HG02840 (cell line): Measurements from ENCODE around the gene HOXA2.

Experiments used
- ATAC-seq: cut with Tn5 transposase; IDR thresholded peaks from one replicate; pipeline ENCODE4 v1.9.1; 2021; ENCODE audit warnings: mild to moderate bottlenecking, moderate library complexity, moderate number of reproducible peaks; ENCODE audit not compliant: unreplicated experiment, low FRiP score

HOXA2 gene

DNA sequence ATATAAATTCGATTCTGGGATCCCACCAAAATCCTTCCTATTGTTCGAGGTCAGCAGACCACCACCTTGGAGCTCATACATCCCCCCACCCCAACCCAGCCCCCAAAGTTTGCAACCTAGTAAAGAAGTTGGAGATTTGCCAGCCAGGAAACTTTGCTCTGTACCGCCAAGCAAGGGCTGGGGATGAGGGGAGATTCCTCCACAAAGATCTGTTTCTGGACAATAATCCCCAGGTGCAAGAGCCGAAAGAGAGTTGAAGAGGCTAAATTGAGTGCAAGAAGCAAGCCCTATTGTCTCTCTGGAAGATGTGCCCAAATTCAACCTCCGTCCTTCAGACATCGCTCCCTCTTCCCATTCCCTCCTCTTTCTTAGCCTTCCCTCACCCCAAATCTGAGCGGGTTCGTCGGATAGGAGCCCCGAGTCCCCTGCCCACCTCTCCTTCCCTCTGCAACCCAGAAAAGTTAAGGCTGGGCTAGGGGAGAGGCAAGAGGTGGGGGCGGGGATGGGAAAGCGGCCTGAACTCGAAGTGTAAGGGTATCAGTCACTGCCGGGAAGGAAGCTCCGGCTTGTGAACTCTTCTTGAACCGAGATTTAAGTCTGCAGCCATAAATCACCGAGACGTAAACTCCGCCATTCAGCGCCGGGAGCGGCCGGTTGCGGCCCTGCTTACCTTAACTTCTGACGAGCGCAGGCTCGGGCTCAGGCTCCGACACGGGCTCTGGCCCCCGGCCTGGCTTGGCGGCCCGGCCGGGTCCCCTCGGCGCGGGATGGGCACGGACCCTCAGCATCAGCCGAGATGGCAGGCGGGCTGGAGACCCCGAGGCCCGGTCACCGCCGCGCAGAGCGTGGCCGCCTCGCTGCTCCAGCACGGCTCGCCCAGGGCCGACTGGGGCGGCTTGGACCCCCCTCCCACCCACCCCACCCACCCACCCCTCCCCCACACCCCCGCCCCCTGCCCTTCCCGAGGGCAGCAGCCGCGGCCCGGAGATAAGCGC, 10.8 kb upstream of the HOXA2 start:
- no peak for ATAC-seq

DNA sequence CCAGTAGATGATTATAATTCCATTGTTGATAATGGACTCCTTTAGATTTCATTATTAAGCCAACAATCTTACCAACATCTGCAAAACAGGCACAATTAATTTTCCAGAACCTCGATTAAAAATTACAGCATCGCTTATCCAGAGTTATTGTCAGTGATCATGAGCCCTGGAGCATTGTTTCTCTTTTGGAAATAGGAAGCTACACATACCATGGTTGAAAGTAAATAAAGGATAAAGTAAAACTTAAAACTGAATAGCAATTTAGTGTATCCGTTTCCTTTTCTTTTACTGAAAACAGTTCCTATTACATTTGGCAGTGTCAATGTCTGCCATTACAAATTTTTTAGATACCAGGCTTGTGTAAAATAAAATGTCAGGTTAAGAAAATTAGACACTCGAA, 9.9 kb upstream of the HOXA2 start:
- no peak for ATAC-seq

DNA sequence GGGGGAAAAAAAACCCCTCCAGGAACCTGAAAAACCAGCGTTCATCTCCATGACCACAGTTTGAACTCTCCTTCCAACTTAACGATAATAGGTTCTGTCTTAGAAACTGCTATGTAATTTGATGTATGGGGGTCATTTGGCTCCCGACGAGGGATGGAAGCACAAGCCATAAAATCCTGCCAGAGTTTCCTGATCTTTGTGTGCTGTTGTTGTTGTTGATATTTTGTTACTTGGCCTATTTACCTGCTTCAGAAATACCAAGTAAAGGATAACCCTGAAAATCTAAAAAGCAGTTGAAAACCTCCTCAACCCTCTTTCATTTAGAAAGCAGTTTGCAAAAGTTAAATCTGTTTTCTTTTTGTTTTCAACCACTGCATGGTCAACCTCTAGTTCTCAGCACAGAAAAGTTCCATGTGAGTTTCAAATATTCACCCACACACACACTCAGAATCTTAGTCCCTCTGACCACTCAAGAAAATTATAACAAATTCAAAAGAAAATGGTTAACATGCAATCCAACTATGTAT, 9.3 kb upstream of the HOXA2 start:
- ATAC-seq, result no peak

DNA sequence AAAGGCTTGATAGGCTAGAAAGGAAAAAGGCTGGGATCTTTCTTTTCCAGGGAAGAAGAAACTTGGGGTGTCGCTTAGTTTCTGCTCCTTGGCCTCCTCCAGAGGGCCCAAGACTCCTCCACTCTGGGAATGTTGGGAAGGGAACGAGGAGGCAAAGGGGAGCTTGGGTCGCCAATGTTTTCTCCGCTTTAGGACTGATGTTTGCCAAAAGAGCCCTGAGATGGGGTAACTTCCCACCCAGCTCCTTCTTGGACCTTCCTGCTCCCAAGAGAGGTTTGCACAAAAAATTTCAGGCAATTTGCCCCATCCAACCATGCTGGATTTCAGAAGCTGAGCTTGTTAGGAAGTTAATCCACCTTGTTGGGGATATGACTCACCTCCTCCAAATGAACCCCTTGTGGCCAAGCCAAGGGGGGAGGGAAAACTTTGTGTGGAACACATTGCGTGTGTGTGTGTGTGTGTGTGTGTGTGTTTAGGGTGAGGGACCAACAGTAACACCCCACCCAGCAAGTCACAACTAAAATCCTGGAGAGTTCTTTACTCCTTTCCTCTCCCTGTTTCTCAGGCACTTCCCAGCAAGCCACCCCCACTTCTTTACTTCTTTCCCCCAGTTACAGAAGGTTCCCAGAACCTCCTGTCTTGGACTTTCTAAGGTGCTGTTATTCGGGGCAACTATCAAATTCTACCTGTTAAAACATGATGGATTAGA, 8.7 kb upstream of the HOXA2 start:
- no peak for ATAC-seq

DNA sequence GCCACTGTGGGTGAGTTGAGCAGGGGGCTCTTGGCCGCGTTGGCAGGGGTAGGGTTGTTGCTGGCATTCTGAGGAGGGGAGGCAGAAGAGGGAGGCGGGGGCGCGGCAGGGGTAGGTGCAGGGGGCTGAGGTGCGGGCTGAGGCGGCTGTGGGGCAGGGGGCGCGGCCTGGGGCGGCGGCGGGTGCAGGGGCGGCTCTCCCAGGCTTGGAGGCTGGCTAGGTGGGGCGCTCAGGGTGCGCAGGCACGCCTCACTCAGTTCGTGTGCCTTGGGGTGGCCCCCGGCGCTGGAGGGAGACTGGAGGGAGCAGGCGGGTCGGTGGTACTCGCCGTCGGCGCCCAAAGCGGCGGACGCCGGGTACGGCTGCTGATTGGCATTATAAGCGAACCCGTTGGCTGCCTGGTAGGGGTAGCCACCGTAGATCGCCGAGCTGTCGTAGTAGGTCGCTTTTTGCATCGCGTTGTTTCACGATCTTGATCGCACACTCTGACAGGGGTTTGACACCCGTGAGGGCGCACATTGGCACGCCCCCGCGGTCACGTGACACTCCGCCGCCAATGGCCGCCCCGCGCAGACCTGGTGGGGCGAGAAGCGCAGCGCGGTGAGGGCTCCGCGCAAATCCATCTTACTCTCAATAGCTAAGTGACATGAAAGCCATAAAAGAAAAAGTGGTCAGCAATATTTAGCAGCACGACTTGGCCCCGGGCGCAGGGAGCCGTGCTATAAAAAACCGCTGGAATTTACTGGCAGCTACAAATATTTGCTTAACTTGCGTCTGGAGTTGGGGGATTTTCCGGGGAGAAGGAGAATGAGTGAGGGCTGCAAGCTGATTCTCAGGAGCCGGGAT, 7.9 kb upstream of the HOXA2 start:
- no peak for ATAC-seq

DNA sequence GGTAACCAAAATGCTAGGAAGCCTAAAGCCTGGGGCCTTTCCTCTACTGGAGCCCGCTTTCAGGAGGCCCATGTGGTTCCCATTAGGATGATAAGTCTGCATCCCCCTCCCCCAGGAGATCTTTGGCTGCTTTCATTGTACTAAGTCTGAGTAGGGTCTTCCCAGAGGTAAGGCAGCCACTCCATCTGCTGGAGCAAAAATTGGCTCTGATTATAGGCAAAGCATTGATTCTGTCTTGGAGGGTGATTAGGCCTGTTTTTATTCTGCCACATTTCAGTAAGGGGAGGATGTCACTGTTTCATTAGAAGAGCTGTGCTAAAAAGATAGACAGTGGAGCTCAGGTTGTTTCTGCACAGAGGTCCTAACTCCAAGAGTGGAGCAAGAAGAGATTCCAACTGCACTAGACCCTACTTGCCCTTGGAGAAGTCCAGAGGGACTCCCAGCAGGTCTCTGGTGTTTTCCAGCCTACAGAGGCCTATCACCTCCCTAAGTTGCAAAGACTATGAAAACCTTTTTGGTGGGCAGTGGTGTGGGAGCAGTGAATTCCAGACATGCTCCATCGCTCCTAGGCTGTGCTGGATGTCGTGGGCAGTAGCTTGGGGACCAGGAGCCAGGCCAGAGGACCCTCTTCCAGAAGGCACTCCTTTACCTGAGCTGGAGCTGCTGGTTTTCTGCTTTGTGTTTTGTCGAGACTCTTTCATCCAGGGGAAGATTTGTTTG, 7.1 kb upstream of the HOXA2 start:
- no peak for ATAC-seq

DNA sequence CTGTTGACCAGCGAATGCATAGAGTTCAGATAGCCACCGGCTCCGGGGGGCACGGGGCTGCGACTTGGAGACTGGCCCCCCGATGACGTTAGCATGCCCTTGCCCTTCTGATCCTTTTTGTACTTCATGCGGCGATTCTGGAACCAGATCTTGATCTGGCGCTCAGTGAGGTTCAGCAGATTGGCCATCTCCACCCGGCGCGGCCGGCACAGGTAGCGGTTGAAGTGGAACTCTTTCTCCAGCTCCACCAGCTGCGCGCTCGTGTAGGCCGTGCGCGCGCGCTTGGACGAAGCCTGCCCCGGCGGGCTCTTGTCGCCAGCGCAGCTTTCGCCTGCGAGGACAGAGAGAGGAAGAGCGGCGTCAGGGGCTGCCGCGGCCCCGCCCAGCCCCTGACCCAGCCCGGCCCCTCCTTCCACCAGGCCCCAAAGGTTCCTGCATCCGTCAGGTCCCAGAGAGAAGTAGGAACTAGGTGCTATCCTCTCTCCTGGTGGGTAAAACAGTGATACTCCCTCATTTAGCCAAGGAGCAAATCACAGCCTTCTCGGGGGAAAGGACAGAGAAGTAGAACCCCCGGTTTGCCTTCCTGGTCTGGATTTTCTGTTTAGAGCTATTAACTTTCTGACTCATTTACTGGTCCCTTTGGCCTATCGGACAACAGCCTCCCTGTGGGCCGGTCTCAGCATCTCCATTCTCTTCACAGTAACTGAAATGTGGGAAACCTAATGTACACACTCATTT, 6.1 kb upstream of the HOXA2 start:
- no peak for ATAC-seq

DNA sequence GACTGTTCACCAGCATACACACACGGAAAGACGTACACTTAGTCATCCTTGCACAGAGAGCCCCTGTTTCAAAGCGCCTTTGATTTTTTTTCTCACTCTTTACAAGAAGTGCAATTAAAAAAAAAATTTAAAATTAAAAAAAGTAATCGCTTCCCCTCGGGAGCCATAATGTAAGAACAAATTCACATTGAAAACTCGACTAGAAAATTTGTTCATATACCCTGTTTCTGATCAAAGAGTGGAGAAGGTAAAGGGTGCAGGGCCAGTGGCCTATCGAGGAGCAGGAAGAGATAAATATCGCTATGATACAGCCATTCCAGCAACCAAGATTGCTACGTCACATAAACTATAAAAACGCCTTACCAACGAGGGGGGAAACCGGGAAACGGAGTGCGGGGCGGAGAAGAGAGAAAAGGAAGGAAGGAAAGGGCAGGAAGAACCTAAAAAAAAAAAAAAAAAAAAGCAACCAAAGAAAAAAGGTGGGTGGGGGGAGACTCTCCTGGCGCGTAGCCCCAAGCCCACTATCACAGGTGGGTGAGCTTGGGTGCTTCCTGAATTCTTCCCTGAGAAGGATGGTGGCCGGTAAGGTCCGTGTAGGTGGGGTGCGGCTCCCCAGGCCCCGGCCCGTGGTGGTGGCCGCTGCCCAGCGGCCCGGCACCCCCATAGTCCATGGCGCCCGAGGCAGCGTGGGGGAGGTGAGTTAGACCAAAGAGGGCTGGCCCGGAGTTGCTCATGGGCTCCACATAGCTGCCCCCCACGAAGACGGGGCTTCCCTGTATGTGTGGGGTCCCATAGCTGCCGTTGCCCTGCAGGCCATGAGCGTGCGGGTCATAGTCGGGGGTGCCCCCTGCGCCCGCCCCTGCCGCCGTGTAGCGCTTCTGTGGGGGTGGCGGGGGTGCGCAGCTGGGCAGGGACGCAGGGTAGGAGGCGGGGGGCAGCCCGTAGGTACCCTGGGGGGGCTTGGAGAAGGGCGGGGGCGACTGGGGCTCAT, 5.2 kb upstream of the HOXA2 start:
- ATAC-seq, result no peak

DNA sequence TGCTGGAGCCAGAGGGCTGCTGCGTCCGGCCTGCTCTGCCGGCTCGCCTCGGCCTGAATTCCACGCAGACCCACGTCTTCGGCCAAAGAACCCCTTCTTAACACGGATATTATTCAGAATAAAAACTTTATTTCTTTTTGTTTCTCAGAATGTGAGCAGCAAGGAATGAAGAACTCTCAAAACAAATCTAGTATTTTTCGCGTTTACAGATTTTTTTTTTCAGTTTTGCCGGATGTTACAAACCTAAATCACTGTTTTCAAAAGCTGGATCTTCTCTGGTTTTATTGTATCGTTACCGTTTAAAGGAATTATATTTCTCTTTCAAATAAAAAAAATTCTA, 4.4 kb upstream of the HOXA2 start:
- ATAC-seq, result no peak

DNA sequence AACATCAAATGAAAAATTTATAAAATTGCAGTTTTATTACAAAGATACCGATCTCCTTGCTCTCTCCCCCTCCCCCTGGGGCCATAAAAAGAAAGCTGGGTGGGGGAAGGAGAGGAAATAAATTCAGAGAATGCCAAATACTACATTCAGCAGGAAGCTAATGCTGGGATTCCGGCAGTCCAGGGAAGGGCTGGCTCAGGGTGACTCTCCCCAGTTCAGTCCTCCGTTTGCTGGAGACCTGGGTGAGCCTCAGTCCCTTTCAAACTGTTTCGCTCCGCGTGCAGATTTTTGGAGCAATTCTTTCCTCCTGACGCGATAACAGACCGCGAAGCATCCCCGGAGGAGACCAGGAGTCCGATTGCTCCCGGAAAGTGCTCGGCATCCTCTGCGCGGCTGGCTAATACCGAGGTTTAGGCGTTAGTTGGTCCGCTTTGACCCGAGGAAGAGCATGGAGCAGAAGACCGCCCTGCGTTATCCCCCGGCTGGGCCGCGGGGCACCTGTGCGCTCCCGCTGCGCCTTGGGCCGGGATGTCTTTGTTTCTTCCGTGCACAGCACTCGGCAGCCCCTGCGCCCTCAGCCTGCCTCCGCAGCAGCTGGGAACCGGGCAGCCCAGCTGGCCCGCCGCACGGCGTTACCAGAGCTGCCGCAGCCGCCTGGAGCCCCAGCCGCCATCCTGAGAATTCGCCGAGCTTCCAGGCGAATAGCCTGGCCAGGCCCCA, 3.9 kb upstream of the HOXA2 start:
- no peak for ATAC-seq

DNA sequence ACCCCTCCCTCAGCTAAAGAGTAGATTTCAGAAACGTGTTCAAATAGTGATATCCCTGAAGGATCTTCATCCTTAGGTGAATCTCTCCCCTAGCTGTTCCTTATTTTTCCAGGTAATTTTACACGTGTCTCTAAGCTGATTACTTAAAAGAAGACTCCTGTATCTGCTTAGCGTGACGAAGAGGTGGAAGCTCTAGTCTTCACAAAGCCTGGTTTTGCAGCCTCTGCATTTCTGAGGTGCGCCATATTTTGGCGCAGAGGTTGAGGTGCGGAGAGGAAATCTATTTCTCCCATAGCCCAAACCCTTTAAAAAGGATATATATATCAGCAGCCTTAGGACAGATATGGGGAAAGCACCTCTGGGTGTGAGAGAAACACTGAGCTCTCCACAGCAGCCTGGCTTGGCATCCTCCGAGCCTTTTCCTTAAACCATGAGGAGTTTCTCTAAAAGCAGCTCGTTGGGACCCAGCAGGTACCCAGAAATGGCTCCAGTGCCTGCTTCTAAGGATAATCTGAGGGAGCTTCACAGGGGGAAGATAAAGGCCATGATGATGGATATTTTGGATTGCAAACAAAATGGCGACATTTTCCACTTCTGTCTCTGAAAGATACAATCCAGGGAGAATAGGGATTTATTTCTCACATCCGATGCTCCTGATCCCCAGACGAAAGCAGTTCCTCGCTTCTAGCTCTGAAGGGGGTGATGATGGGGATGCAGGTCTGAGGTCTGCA, 3.0 kb upstream of the HOXA2 start:
- no peak for ATAC-seq

DNA sequence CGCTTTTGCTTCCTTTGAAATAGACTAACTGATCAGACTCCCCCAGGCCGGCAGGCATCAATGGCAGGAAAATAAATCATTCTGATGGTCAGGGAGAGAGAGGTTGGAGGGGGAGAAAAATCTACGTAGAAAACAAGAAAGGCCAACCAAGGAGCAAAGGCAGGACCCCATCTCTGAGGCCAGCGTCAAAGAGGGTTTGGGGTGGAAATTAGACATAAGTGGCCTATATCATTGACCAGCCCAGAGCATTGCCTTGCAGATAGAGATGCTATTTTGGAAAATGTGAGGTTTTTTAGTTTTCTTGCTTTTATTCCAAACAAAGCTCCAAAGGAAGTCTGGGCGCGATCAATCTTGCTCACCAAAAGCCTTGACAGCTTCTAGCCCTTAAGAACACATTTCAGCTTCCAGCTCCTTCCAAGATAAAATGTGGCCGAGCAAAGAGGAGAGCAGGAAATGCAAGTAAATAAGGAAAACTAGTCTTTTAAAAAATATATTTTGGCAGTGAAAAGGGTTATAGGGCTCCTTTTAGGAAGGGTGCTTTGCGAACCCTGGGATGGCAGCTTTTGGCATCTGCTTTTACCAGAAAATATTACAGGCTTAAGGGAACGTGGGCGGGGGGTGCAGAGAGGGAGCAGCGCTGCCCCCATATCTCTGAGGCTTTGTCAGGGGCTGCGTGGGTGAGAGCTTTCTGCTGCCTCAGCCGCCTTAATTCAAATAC, 2.0 kb upstream of the HOXA2 start:
- ATAC-seq, result no peak

DNA sequence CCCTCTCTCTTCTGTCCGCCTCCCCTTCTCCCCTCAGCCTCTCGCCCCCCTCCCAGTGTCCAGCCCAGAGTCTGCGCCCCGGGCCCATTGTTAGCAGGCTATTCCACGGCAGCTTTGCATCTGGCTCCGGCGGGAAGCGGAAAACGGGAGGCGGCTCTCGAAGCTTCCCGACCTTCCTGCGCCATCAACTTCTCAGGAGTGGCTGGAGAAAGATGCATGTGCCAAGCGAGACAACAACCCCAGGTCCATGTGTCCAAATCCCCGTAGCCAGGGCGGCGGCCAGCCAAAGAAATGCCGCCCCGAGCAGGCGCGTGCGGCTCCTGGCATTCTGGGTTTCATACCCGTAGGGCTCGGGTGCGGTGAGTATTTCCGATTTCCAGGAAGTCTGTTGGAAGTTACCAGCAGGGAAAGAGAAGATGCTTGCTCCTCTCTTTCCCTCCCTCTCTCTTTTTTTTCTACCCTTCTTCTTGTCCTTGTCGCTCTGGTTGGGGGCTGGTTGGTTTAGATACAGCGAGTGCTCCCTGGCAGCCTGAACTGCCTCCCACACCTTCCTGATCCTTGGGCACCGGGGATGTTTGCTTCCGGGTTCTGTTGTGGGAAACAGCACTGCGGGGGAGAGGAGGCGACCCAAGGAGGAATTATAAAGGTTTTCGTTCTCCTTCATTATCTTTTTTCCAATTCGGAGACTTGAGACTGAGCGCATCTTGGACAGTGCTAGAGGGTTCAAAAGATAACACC, 1.2 kb upstream of the HOXA2 start:
- no peak for ATAC-seq

DNA sequence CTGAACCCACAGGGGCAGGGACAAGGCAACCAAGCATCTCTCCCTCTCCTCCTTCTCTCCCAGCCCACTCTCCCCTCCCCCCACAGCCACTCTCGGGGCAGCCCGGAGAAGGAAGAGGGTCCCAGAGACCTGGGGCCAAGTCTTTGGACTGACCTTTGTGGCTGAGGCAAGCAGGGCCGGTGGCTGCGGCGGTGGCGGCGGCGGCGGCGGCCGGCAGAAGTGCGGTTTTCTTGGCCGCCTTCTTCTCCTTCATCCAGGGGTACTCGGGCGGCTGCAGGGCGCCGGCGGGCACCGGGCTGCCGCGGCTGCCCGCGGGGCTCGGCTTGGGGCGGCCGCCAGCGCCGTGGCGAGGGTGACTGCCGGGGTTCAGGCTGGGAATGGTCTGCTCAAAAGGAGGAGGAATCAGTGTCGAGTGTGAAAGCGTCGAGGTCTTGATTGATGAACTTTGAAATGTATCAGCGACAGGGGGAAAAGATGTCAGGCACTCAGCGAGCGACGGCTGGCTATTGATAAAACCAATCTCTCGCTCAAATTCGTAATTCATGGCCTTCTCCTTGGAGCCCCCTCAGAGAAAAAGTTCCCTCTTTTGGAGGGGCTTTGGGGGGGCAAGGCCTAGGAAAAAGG, 414 bp downstream of the HOXA2 start:
- ATAC-seq, result no peak
